ENCODE results near the gene LDLRAD4. TPM values are rescaled to one million over a fixed set of nuclear protein-coding genes. Genes with fewer than 3 reads are reported as not detected.

LDLRAD4 gene
- total and polyA plus RNA-seq, 2 experiments from 2014 or later = 0.73 to 1.9 TPM

GRCh38 chr18:13418013-13418710, 199.6 kb downstream of the LDLRAD4 start (continued):
- no peak for TF ChIP-seq ZNF331 (CRISPR knock-in tag; IDR thresholded peaks at IDR 0.05; ENCODE audit: low read depth)

DNA sequence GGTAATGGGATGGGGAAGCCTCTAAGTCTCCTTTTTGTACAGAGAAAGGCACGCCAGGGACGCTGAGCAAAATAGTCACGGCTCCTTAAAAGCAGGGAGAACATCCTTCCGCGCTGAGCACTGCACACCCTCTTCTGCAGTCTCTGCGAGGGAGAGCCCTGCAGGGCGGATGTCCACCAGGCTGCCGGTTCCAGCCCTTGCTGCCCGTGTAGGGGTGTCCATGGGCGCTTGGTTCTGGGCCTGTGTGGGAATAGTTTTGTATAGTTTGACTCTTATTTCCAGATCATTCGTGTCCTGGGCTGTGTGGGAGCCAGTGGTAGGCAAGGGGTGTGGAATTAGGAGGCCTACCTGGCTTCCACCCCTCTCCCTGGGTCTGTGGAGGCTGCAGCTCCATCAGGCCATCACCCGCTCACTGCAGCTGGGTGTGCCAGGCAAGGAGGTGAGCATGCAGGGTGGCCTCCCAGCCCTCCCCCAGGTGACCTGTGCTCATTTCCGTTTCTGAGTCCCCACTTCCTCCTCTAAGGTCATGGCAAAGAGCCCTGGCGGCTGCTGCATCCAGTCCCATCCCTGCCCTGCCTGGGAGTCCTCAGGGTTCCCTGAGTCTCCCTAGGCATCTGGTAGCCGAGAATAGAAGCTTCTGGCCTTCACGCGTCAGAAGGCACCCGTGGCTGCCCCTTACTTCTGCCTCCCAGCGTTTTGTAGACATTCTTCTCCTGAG, 202.6 kb downstream of the LDLRAD4 start:
- Mint-ChIP-seq H3K36me3 (ENCODE audit: low read depth) (no peaks in the 10 kb centered on the region), H3K9me3 (peaks cover 3% of the 10 kb centered on the region; the same call in 2 of the 3 replicates)
- no peak for TF ChIP-seq CTCF (conservative IDR thresholded peaks at IDR 0.05; ENCODE audit: low read depth in 2 of 2)
- TF ChIP-seq ZNF331 (CRISPR knock-in tag; IDR thresholded peaks at IDR 0.05; ENCODE audit: low read depth) = no peak
- no peak for TF ChIP-seq STAT1 (IDR thresholded peaks at IDR 0.05; ENCODE audit: unreplicated experiment)
- no peak for TF ChIP-seq NANOG (IDR thresholded peaks at IDR 0.05; ENCODE audit: borderline replicate concordance)
- no peak for TF ChIP-seq POLR2AphosphoS5 (IDR thresholded peaks at IDR 0.05; ENCODE audit: low read depth)
- TF ChIP-seq ZNF114 (CRISPR knock-in tag; IDR thresholded peaks at IDR 0.05) = no peak
- no peak for TF ChIP-seq EZH2 (IDR thresholded peaks at IDR 0.05; ENCODE audit: low read depth, unreplicated experiment)
- no peak for TF ChIP-seq CREB1 (CRISPR knock-in tag; IDR thresholded peaks at IDR 0.05; ENCODE audit: low read depth)
- TF ChIP-seq, protein P1, sequence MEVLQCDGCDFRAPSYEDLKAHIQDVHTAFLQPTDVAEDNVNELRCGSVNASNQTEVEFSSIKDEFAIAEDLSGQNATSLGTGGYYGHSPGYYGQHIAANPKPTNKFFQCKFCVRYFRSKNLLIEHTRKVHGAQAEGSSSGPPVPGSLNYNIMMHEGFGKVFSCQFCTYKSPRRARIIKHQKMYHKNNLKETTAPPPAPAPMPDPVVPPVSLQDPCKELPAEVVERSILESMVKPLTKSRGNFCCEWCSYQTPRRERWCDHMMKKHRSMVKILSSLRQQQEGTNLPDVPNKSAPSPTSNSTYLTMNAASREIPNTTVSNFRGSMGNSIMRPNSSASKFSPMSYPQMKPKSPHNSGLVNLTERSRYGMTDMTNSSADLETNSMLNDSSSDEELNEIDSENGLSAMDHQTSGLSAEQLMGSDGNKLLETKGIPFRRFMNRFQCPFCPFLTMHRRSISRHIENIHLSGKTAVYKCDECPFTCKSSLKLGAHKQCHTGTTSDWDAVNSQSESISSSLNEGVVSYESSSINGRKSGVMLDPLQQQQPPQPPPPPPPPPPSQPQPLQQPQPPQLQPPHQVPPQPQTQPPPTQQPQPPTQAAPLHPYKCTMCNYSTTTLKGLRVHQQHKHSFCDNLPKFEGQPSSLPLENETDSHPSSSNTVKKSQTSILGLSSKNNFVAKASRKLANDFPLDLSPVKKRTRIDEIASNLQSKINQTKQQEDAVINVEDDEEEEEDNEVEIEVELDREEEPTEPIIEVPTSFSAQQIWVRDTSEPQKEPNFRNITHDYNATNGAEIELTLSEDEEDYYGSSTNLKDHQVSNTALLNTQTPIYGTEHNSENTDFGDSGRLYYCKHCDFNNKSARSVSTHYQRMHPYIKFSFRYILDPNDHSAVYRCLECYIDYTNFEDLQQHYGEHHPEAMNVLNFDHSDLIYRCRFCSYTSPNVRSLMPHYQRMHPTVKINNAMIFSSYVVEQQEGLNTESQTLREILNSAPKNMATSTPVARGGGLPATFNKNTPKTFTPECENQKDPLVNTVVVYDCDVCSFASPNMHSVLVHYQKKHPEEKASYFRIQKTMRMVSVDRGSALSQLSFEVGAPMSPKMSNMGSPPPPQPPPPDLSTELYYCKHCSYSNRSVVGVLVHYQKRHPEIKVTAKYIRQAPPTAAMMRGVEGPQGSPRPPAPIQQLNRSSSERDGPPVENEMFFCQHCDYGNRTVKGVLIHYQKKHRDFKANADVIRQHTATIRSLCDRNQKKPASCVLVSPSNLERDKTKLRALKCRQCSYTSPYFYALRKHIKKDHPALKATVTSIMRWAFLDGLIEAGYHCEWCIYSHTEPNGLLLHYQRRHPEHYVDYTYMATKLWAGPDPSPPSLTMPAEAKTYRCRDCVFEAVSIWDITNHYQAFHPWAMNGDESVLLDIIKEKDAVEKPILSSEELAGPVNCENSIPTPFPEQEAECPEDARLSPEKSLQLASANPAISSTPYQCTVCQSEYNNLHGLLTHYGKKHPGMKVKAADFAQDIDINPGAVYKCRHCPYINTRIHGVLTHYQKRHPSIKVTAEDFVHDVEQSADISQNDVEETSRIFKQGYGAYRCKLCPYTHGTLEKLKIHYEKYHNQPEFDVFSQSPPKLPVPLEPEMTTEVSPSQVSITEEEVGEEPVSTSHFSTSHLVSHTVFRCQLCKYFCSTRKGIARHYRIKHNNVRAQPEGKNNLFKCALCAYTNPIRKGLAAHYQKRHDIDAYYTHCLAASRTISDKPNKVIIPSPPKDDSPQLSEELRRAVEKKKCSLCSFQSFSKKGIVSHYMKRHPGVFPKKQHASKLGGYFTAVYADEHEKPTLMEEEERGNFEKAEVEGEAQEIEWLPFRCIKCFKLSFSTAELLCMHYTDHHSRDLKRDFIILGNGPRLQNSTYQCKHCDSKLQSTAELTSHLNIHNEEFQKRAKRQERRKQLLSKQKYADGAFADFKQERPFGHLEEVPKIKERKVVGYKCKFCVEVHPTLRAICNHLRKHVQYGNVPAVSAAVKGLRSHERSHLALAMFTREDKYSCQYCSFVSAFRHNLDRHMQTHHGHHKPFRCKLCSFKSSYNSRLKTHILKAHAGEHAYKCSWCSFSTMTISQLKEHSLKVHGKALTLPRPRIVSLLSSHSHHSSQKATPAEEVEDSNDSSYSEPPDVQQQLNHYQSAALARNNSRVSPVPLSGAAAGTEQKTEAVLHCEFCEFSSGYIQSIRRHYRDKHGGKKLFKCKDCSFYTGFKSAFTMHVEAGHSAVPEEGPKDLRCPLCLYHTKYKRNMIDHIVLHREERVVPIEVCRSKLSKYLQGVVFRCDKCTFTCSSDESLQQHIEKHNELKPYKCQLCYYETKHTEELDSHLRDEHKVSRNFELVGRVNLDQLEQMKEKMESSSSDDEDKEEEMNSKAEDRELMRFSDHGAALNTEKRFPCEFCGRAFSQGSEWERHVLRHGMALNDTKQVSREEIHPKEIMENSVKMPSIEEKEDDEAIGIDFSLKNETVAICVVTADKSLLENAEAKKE (CRISPR knock-in tag; IDR thresholded peaks at IDR 0.05) = no peak
- TF ChIP-seq, protein P2, sequence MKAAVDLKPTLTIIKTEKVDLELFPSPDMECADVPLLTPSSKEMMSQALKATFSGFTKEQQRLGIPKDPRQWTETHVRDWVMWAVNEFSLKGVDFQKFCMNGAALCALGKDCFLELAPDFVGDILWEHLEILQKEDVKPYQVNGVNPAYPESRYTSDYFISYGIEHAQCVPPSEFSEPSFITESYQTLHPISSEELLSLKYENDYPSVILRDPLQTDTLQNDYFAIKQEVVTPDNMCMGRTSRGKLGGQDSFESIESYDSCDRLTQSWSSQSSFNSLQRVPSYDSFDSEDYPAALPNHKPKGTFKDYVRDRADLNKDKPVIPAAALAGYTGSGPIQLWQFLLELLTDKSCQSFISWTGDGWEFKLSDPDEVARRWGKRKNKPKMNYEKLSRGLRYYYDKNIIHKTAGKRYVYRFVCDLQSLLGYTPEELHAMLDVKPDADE (IDR thresholded peaks at IDR 0.05) = no peak
- no peak for TF ChIP-seq JUNB (IDR thresholded peaks at IDR 0.05; ENCODE audit: unreplicated experiment)
- no peak for TF ChIP-seq EZH2phosphoT487 (IDR thresholded peaks at IDR 0.05; ENCODE audit: unreplicated experiment)

More for the DNA sequence above, 202.6 kb downstream of the LDLRAD4 start:
- H3K36me3 ChIP-seq (ENCODE audit: insufficient read depth) = no peaks in the 10 kb centered on the region
- no peaks in the 10 kb centered on the region for H3K9me2 ChIP-seq (ENCODE audit: insufficient read depth)
- ATAC-seq (no peak), DNase-seq (ENCODE audit: low spot score) (no peak)
- no peak overlapping the region for H3K27ac ChIP-seq (ENCODE audit: low read depth)
- H4K20me1 ChIP-seq (replicated peaks; ENCODE audit: insufficient read depth) = no peaks in the 10 kb centered on the region
- Mint-ChIP-seq H3K27ac (no peak overlapping the region), H3K4me1 (peaks cover 6% of the 10 kb centered on the region; the same call in 2 of the 3 replicates), H3K4me3 (no peak overlapping the region), H3K27me3 (ENCODE audit: insufficient read depth, low read depth, poor library complexity) (peaks cover 5% of the 10 kb centered on the region)
- no peaks in the 10 kb centered on the region for H3K79me2 ChIP-seq (replicated peaks; ENCODE audit: insufficient read depth)
- no peak overlapping the region for H3K4me3 ChIP-seq
- no peak overlapping the region for H3K4me2 ChIP-seq
- H2AFZ ChIP-seq = no peak overlapping the region
- H3K4me1 ChIP-seq (ENCODE audit: insufficient read depth) = no peaks in the 10 kb centered on the region
- no peaks in the 10 kb centered on the region for H3F3A ChIP-seq (replicated peaks; ENCODE audit: low read depth)
- no peaks in the 10 kb centered on the region for H3K27me3 ChIP-seq (ENCODE audit: insufficient read depth)

Data from GM23338 (cell line).